ENCODE results near the gene KCNA5.

Gene KCNA5

DNA sequence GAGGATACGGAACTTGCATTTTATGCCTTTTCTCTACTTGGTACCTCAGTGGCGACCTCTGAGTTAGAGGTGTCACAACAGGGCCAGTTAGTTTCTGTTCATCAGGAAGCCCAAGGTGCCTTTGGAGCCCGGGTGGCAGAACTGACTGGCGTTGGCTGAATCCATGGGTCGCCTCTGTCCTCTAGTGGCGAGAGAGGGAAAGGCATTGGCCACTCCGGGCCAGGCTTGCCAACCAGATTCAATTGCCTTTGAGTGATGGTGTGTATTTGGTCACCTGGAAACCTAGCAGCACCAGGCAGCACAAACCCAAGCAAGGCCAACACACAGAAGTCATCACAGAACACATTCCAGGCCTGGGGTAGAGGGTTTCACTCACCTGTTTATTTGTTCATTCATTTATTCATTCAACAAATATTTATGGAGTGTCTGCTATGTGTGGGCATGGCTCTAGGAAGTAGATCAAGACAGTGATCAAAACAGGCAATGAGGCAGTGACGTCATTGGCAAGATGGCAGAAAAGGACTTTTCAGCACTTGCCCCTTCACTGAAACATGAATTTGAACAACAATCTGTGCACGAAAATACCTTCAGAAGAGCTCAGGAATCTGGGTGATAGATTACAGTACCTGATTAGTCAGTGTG lies 40.5 kb upstream of the KCNA5 start:
- TF ChIP-seq EZH2phosphoT487 (conservative IDR thresholded peaks at IDR 0.05; ENCODE audit: low read length) (no peak), CTCF (IDR thresholded peaks at IDR 0.05; ENCODE audit: insufficient read depth, low read length, poor library complexity, severe bottlenecking) (peak; percentile 77)
- Histone ChIP-seq H3F3A (ENCODE audit: insufficient read depth) (no peaks in the 10 kb centered on the region), H3K79me2 (ENCODE audit: insufficient read depth, low read length) (no peaks in the 10 kb centered on the region), H3K4me3 (ENCODE audit: insufficient read depth, low read length, poor library complexity, severe bottlenecking) (no peak overlapping the region), H4K20me1 (ENCODE audit: low read depth, low read length) (no peaks in the 10 kb centered on the region), H3K4me2 (ENCODE audit: low read depth, low read length, poor library complexity, severe bottlenecking) (no peak overlapping the region), H3K9me2 (replicated peaks; ENCODE audit: insufficient read depth, low read length) (no peaks in the 10 kb centered on the region), H3K36me3 (ENCODE audit: low read length) (no peaks in the 10 kb centered on the region), H3K27ac (ENCODE audit: low read depth, low read length) (no peak overlapping the region), H3K9me3 (ENCODE audit: insufficient read depth, low read length) (no peaks in the 10 kb centered on the region), H3K27me3 (ENCODE audit: low read length) (no peaks in the 10 kb centered on the region), H3K9ac (ENCODE audit: low read length) (no peak overlapping the region), H2AFZ (ENCODE audit: low read depth, low read length, severe bottlenecking) (no peak overlapping the region)

DNA sequence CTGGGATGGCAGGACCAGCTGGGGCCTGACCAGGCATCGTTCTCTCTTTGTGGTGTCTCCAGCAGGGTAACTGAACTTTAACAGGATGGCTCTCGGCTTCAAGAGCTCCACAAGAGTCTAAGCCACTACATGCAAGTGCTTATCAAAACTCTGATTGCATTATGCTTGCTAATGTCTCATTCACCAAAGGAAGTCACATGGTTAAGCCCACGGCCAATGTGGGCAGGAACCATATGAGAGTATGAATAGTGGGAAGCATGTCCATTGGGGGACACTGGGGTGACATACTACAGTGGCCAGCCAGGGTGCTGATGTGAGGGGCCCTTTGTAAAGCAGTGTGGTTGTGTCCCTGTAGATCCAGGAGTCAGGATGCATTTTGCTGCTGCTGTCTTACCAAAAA lies 35.0 kb upstream of the KCNA5 start:
- H3K9me3 ChIP-seq (ENCODE audit: insufficient read depth, low read length) = no peaks in the 10 kb centered on the region
- H3K36me3 ChIP-seq (ENCODE audit: low read length) = no peaks in the 10 kb centered on the region
- H3K9ac ChIP-seq (ENCODE audit: low read length) = no peak overlapping the region
- no peak overlapping the region for H3K27ac ChIP-seq (ENCODE audit: low read depth, low read length)
- H4K20me1 ChIP-seq (ENCODE audit: low read depth, low read length) = no peaks in the 10 kb centered on the region
- no peaks in the 10 kb centered on the region for H3K27me3 ChIP-seq (ENCODE audit: low read length)
- no peaks in the 10 kb centered on the region for H3K79me2 ChIP-seq (ENCODE audit: insufficient read depth, low read length)
- H3K4me2 ChIP-seq (ENCODE audit: low read depth, low read length, poor library complexity, severe bottlenecking) = no peak overlapping the region
- H3K9me2 ChIP-seq (replicated peaks; ENCODE audit: insufficient read depth, low read length) = no peaks in the 10 kb centered on the region
- no peaks in the 10 kb centered on the region for H3F3A ChIP-seq (ENCODE audit: insufficient read depth)
- H3K4me3 ChIP-seq (ENCODE audit: insufficient read depth, low read length, poor library complexity, severe bottlenecking) = no peak overlapping the region
- H2AFZ ChIP-seq (ENCODE audit: low read depth, low read length, severe bottlenecking) = no peak overlapping the region
- TF ChIP-seq CTCF (IDR thresholded peaks at IDR 0.05; ENCODE audit: insufficient read depth, low read length, poor library complexity, severe bottlenecking) (no peak), EZH2phosphoT487 (conservative IDR thresholded peaks at IDR 0.05; ENCODE audit: low read length) (no peak)

DNA sequence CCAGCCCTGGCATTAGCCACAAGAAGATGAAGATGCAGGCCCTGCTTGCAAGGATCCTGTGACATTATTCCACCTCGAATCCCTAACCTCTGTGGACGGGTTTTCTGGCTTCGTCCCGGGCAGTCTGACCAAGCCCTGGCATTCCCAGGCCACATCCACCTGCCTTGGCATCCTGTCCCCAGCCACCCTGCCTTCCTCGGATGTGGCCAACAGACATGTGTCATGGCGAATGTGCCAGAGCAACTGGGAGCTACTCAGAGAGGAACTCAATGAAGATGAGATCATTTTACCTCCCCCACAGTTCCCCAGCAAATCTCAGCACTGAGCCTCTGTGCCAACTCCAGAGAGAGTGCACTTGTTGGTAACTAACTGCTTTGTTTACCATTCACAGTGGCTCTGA lies 33.5 kb upstream of the KCNA5 start:
- H3K79me2 ChIP-seq (ENCODE audit: insufficient read depth, low read length) = no peaks in the 10 kb centered on the region
- H3K36me3 ChIP-seq (ENCODE audit: low read length) = no peaks in the 10 kb centered on the region
- H3K4me3 ChIP-seq (ENCODE audit: insufficient read depth, low read length, poor library complexity, severe bottlenecking) = no peak overlapping the region
- H2AFZ ChIP-seq (ENCODE audit: low read depth, low read length, severe bottlenecking) = no peak overlapping the region
- H3K4me2 ChIP-seq (ENCODE audit: low read depth, low read length, poor library complexity, severe bottlenecking) = no peak overlapping the region
- no peaks in the 10 kb centered on the region for H3K9me3 ChIP-seq (ENCODE audit: insufficient read depth, low read length)
- H3K9me2 ChIP-seq (replicated peaks; ENCODE audit: insufficient read depth, low read length) = no peaks in the 10 kb centered on the region
- no peaks in the 10 kb centered on the region for H4K20me1 ChIP-seq (ENCODE audit: low read depth, low read length)
- no peaks in the 10 kb centered on the region for H3K27me3 ChIP-seq (ENCODE audit: low read length)
- H3K9ac ChIP-seq (ENCODE audit: low read length) = no peak overlapping the region
- TF ChIP-seq EZH2phosphoT487 (conservative IDR thresholded peaks at IDR 0.05; ENCODE audit: low read length) (no peak), CTCF (IDR thresholded peaks at IDR 0.05; ENCODE audit: insufficient read depth, low read length, poor library complexity, severe bottlenecking) (no peak)
- H3K27ac ChIP-seq (ENCODE audit: low read depth, low read length) = no peak overlapping the region
- H3F3A ChIP-seq (ENCODE audit: insufficient read depth) = no peaks in the 10 kb centered on the region
